ENCODE results near the gene PRDM5.
A peak's percentile ranks its signal among the peaks of the same experiment; 100 is the strongest.

PRDM5 gene

DNA sequence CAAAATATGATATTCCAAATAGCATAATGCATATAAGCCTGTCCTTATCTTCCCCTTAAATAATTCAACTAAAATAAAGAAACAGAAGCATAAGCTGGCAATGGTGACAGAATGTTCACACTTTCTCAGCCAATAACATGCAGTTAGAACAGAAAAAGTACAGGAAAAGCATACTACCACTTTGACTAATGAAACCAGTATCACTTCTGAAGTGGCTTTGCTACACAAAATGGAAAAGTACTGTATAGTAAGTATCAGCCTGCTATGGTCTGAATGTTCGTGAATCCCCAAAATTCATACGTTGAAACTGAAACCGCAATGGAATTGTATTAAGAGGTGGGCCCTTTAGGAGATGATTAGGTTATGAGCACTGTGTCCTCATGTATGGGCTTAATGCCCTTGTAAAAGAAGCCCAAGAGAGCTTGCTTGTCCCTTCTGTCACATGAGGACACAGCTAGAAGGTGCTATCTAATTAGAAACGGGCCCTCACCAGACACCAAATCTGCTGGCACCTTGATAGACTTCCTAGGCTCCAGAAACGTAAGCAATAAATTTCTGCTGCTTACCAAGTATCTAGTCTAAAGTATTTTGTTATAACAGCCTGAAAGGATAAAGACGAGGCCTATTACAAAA is 102.6 kb downstream of the PRDM5 start:
- DNase-seq (ENCODE audit: low read depth): no peak

DNA sequence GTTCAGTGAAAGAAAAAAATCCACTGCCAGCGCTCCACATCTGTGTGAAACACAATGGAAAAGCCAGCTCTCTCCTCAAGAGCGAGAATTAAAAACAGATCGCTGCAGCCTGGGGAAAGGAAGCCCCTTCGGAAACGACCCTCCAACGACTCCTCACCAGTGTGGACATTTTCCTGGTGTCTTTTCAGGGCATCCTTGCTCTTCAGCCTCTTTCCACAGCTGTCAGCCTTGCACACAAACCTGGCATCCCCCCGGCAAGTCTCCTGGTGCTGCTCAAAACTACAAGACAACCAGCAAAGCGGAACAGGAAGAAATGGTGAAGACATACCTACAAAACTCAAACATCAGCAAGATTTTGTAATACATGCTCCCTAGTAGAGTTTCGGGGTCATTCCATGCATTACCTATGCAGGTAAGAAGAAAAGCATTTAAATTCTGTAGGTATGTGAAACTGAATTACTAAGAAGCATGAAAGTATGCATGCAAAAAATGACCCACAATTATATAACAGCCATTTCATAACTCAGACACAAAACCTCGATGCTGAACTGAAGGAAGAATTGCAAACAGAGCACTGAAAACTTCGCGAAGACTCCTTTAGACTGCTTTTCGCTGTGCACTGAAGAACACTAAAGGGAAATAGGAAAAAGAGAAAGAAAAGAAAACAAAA is 106.1 kb downstream of the PRDM5 start:
- no peak for DNase-seq (ENCODE audit: low read depth)

DNA sequence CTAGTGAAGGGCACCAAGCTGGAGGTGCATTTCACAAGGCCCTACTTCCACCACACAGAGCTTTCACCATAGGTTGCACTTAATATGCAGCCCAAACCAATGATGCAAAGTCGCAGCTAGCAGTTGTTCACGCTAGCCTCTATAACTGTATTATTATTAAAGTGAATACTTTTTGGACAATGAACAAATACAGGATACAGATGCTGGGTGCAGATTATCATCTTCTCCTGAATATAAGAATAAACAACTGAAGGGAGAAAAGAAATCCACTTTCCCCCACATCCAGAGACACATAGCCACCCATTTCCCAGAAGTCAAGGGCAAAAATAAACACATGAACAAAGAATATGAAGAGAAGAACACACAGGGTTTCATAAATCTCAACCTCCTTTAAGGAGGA is 107.2 kb downstream of the PRDM5 start:
- DNase-seq (ENCODE audit: low read depth): no peak

- DNase-seq (ENCODE audit: low read depth): no peak
These were observed 107.6 kb downstream of the PRDM5 start for GRCh38 chr4:120814886-120815285.

- DNase-seq (ENCODE audit: low read depth): no peak
These were observed 110.3 kb downstream of the PRDM5 start for GRCh38 chr4:120812216-120812615.

DNA sequence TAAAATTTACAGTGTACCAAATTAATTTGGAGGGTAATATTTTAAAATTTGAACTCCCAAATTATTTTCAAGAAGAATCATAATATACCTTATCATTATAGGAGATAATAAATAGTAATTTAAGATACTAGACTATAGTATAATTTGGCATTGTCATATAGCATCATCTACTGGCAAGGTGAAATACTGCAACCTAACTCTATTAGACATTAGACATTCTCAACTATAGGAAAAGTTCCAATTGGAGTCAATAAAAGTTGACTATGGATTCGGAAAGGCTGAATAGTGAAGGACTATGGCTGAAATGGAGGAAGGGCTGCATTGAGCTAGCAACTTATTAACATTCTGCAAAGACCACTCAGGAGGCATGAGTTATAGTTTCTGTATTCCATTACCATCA is 113.0 kb downstream of the PRDM5 start:
- DNase-seq (ENCODE audit: low read depth): no peak

GRCh38 chr4:120808475-120809141 is 113.9 kb downstream of the PRDM5 start:
- no peak for DNase-seq (ENCODE audit: low read depth)

- DNase-seq (ENCODE audit: low read depth): peak; percentile 24
These were observed 121.3 kb downstream of the PRDM5 start for GRCh38 chr4:120801137-120801758.

DNA sequence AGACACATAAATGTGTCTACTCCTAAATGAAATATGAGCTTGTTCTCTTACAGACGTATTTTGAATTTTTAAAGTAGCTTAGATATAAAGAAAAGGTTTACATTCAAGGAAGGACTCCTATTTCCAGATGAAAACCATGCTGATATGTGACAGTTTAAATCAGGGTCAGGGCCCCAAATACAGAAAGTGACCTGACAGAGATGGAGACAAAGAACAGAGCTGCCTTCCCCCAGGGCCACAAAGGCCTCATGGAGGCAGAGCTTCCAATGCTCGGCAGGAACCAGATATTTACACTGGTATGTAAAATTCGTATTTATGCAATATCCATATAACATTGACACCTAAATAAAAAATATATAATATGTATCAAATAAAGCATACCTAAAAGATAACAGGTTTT is 124.0 kb downstream of the PRDM5 start:
- DNase-seq (ENCODE audit: low read depth): no peak

DNA sequence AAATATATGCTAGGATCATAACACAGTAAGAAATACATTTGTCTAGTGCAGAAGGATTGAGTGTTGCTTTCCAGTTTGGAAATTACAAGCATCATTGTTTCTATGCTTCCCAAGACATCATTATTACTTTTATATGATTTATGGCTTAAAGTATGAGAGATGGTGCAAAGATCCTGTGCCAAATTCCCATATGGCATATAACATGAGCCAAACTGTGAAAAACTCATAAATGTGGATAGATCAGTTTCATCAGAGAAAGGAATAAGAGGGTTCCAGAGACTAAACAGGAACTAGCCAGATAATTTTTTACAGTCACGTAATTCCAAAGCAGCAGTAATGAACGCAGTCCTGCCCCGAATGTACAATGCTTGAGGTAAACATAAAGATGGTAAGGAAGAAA is 126.3 kb downstream of the PRDM5 start:
- no peak for DNase-seq (ENCODE audit: low read depth)

DNA sequence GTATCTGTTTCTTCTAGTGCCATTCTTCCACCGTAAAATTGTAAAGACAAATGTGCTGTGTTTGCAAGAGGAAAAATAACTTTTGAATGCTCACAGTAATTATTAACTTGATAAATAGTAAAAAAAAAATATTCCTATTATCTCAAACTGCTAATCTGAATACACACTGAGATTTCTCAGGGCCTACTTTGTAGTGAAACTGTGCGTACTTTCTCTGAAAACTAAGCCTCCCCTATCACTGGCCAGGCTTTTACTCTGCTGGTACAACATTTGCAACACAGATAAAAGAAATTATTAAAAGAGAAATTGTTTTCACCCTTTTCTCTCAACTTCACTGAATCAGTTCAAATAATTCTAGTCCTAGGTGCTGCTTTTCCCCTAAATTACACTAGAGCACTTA is 137.3 kb downstream of the PRDM5 start:
- DNase-seq (ENCODE audit: low read depth): no peak

DNA sequence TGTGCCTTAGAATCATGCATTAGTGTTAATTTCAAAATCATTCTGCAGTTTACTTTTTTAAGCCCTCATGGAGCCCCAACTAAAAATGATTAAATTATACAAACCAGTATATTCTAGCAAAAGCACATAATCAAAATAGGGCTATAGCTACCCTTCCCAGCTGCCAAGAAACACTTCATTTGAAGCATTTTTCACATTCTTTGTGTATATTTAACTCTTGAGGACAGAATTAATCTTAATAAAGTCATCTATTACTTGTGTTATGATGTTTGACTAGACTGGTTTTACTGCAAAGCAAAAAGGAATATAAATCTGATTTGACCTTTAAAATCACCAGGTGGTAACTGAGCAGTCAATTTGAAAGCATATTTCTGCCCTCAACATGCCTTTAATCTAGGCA is 145.1 kb downstream of the PRDM5 start:
- DNase-seq (ENCODE audit: low read depth): no peak

- no peak for DNase-seq (ENCODE audit: low read depth)
These were observed 147.1 kb downstream of the PRDM5 start for GRCh38 chr4:120775431-120775830.

DNA sequence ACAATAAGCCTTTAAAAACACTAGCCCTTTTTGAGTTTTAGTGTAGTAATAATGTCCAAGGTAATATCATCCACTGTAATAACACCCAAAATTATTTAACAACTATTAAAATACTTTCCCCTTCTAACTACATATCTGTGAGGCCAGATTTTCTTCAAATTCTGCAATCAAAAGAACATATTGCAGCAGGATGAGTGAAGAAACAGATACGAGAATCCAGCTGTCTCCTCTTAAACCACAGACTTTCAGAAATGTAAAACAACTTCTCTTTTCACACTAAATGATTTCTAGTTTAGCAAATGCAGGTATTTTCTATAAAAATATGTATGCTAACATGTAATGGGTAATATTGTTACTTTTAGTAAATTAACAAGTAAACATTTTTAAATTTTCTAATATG is 148.9 kb downstream of the PRDM5 start:
- DNase-seq (ENCODE audit: low read depth): no peak

DNA sequence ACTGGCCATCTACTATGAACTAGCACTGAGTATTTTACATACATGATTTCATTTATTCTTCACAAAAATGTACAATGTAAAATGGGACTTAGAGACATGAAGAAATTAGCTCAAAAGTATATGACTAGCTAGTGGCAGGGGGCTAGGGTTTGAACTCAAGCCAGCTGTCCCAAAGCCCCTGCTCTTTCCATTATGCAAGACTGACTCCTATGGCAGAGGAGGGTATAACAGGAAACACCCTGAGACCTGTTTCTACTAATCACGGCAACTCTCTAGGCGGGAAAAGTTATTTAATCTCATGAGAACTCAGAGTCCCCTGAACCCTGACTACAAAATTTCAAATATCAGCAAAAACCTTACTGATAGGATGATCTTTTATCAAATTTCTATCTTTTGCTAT is 150.6 kb downstream of the PRDM5 start:
- DNase-seq (ENCODE audit: low read depth): no peak

GRCh38 chr4:120770897-120771296 is 151.6 kb downstream of the PRDM5 start:
- no peak for DNase-seq (ENCODE audit: low read depth)

DNA sequence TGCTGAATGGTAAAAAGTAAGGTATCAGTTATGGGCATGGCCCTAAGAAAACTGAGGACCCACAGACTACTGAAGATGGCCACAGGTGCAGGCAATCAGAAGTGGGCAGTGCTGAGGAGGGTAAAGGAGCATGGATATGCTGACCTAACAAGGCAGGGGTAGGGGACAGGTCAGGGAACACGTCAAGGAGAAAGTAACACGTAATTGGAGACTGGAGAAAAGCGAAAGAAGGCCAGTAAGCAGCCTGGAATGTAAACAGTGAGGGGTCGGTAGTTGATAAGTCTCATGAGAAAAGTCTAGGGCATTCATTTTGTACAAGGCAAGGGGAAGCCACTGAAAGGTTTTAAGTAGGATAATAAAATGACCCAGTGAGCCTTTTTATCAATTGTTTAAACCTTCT is 153.3 kb downstream of the PRDM5 start:
- peak; percentile 64 for DNase-seq (ENCODE audit: low read depth)

DNA sequence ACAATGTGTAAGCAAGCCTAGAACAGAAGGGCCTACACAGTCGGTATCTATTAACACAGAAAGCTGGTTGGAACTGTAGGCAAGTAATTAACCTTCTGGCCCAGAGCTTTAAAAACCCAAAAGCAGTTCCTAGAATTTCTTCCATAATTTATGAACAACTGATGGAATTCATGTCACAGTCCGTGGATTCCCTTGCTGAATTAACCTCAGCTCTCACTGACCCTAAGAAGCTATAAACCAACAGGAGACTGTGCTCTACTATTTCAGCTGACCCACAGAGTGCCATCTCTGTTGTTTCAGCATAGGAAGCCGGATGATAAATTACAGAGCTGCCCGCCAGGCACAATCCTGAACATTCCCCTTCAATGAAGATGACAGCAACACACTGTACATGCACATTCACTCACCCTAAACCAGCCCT is 157.3 kb downstream of the PRDM5 start:
- no peak for DNase-seq (ENCODE audit: low read depth)

GRCh38 chr4:120763650-120764049 is 158.9 kb downstream of the PRDM5 start:
- DNase-seq (ENCODE audit: low read depth): no peak

DNA sequence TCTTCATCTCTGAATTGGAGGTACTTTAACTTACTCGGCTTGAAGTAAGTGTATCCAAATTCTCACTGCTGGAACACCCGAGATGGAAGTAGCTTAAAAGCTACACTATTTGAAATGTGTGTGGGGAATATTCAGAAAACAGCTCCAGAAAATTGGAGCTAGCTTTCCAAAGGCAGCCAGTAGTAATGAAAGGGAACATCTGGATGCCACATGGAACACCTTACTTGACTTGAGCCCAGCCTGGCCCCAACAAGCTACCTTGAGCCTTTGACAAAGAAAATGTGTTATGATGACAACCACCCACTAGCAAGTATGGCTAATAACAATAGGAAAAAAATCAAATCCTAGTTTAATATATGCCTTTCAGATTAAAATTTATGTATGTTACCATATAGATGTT is 161.5 kb downstream of the PRDM5 start:
- no peak for DNase-seq (ENCODE audit: low read depth)

DNA sequence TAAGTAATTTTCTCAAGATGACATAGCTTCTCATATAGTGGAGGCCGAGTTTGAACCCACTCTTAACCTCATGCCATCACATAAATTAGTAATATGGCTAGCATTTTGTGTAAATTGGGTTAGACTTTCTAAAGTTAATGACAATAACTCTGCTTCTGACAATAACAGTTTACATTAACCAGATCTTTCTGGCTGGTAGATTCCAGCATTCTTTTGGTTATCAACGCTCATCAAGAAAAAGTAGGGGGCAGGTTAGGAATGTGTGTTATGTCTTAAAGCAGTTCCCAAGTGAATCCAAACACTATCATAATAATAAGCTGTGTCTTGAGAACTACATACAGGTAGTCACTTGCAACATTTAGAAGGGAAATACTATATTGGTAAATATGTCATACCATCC is 162.5 kb downstream of the PRDM5 start:
- DNase-seq (ENCODE audit: low read depth): no peak

DNA sequence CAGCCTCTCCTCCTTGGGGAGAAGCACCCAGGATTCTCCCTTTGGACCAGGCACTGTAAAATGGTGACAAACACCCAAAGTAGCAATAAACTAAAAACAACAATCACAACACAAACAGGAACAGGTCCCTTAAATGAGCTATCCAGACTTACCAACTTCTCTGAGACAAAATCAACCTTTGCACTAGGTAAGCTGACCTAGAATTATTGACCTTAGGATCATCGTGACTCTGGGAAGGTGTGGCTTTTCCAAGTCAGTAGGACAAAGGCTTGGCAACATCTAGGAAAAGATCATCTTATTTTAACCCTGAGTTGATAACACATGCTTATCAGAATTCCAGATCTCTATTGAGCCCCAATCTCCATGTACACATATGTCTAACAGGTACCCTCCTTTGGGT is 166.7 kb downstream of the PRDM5 start:
- DNase-seq (ENCODE audit: low read depth): no peak

DNA sequence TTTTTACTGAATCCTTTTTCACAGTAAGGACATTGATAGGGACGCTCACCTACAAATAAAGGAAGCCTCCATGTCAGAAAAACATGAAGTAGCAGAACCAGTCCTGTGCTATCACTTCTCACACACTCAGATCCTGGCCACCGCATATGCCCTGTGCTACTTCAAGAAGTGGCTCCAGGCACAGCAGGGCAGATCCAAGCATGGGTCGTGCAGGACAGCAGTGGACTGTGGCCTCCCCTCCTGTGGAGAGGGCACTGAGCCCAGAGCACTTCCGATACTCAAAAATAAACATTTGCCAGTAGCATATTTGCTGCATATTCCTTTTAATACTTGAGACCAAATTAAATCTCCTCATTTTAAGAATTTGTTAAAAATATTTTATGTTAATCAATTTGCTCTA is 167.9 kb downstream of the PRDM5 start:
- no peak for DNase-seq (ENCODE audit: low read depth)
